ENCODE results near the gene CCDC154. TPM values are rescaled to one million over a fixed set of nuclear protein-coding genes. Genes with fewer than 3 reads are reported as not detected.

CCDC154 gene
- total RNA-seq, 6 experiments from 2014 or later: 0.10 to 0.52 (median 0.31) TPM; not detected in 3

GRCh38 chr16:1446296-1447080 lies 2.1 kb upstream of the CCDC154 start:
- Mint-ChIP-seq H3K27ac (no peak overlapping the region), H3K4me3 (no peak overlapping the region), H3K9me3 (no peaks in the 10 kb centered on the region), H3K36me3 (ENCODE audit: low read depth) (peaks cover 2% of the 10 kb centered on the region; the same call in 1 of the 2 replicates), H3K4me1 (ENCODE audit: low read depth) (no peaks in the 10 kb centered on the region), H3K27me3 (ENCODE audit: insufficient read depth) (peaks cover 1% of the 10 kb centered on the region; the same call in 1 of the 2 replicates)
- no peak for DNase-seq
- no peak for TF ChIP-seq CTCF (IDR thresholded peaks at IDR 0.05)

GRCh38 chr16:1445518-1446203 lies 1.3 kb upstream of the CCDC154 start:
- TF ChIP-seq CTCF (IDR thresholded peaks at IDR 0.05): no peak
- Mint-ChIP-seq H3K4me1 (ENCODE audit: low read depth) (no peaks in the 10 kb centered on the region), H3K36me3 (ENCODE audit: low read depth) (no peaks in the 10 kb centered on the region), H3K9me3 (no peaks in the 10 kb centered on the region), H3K27ac (no peak overlapping the region), H3K4me3 (no peak overlapping the region), H3K27me3 (ENCODE audit: insufficient read depth) (peaks cover 1% of the 10 kb centered on the region; the same call in 1 of the 2 replicates)
- no peak for DNase-seq

- no peaks in the 10 kb centered on the region for H3K9me3 Mint-ChIP-seq
- TF ChIP-seq CTCF (IDR thresholded peaks at IDR 0.05): no peak
- no peak overlapping the region for H3K4me3 Mint-ChIP-seq
- H3K36me3 Mint-ChIP-seq (ENCODE audit: low read depth): no peaks in the 10 kb centered on the region
- no peaks in the 10 kb centered on the region for H3K4me1 Mint-ChIP-seq (ENCODE audit: low read depth)
- H3K27ac Mint-ChIP-seq: no peak overlapping the region
- no peak for DNase-seq
- H3K27me3 Mint-ChIP-seq (ENCODE audit: insufficient read depth): no peaks in the 10 kb centered on the region
Observed at GRCh38 chr16:1444730-1445517, 568 bp upstream of the CCDC154 start.

GRCh38 chr16:1443403-1443973 lies 868 bp downstream of the CCDC154 start:
- H3K27me3 Mint-ChIP-seq (ENCODE audit: insufficient read depth): no peaks in the 10 kb centered on the region
- H3K4me3 Mint-ChIP-seq: no peak overlapping the region
- no peak for DNase-seq
- no peak overlapping the region for H3K27ac Mint-ChIP-seq
- no peaks in the 10 kb centered on the region for H3K9me3 Mint-ChIP-seq
- H3K36me3 Mint-ChIP-seq (ENCODE audit: low read depth): no peaks in the 10 kb centered on the region
- H3K4me1 Mint-ChIP-seq (ENCODE audit: low read depth): no peaks in the 10 kb centered on the region
- no peak for TF ChIP-seq CTCF (IDR thresholded peaks at IDR 0.05)

- H3K4me1 Mint-ChIP-seq (ENCODE audit: low read depth): no peaks in the 10 kb centered on the region
Observed at GRCh38 chr16:1442697-1443096, 1.7 kb downstream of the CCDC154 start.

More at GRCh38 chr16:1442697-1443096, 1.7 kb downstream of the CCDC154 start:
- no peak for TF ChIP-seq CTCF (IDR thresholded peaks at IDR 0.05)
- Mint-ChIP-seq H3K36me3 (ENCODE audit: low read depth) (no peaks in the 10 kb centered on the region), H3K27ac (no peak overlapping the region), H3K27me3 (ENCODE audit: insufficient read depth) (no peaks in the 10 kb centered on the region), H3K9me3 (no peaks in the 10 kb centered on the region), H3K4me3 (no peak overlapping the region)
- no peak for DNase-seq
